Measurements from ENCODE around the gene NFKBIA.
"Not testable (repeated sequence)": the region's sequence is repeated elsewhere in the genome, so short reads cannot be mapped to it uniquely, and the experiment has no call there.

NFKBIA gene

GRCh38 chr14:35408026-35408425 lies 3.5 kb upstream of the NFKBIA start:
- DNase-seq: no peak

GRCh38 chr14:35407306-35407630 lies 2.7 kb upstream of the NFKBIA start:
- no peak for DNase-seq

GRCh38 chr14:35406506-35407305 lies 2.2 kb upstream of the NFKBIA start:
- DNase-seq: peak; percentile 63

- DNase-seq: no peak
Observed at GRCh38 chr14:35406090-35406489, 1.5 kb upstream of the NFKBIA start.

- DNase-seq: no peak
Observed at GRCh38 chr14:35405304-35405996, 901 bp upstream of the NFKBIA start.

GRCh38 chr14:35403603-35404448 lies 723 bp downstream of the NFKBIA start:
- peak; percentile 95 for DNase-seq

GRCh38 chr14:35403114-35403602 lies 1.4 kb downstream of the NFKBIA start:
- no peak for DNase-seq

GRCh38 chr14:35402323-35403113 lies 2.0 kb downstream of the NFKBIA start:
- no peak for DNase-seq

GRCh38 chr14:35401422-35402265 lies 2.9 kb downstream of the NFKBIA start:
- no peak for DNase-seq

- DNase-seq: no peak
Observed at GRCh38 chr14:35400648-35401421, 3.7 kb downstream of the NFKBIA start.

- no peak for DNase-seq
Observed at GRCh38 chr14:35399083-35399937, 5.2 kb downstream of the NFKBIA start.

- peak; percentile 28 for DNase-seq
Observed at GRCh38 chr14:35398071-35398584, 6.4 kb downstream of the NFKBIA start.

GRCh38 chr14:35396610-35397009 lies 7.9 kb downstream of the NFKBIA start:
- DNase-seq: not testable (repeated sequence)

- DNase-seq: no peak
Observed at GRCh38 chr14:35395283-35395682, 9.3 kb downstream of the NFKBIA start.

GRCh38 chr14:35394326-35395013 lies 10.1 kb downstream of the NFKBIA start:
- no peak for DNase-seq

- no peak for DNase-seq
Observed at GRCh38 chr14:35393826-35394225, 10.7 kb downstream of the NFKBIA start.

GRCh38 chr14:35392103-35392502 lies 12.4 kb downstream of the NFKBIA start:
- DNase-seq: no peak

GRCh38 chr14:35391388-35391710 lies 13.2 kb downstream of the NFKBIA start:
- DNase-seq: no peak
